ENCODE data around the gene ING1.

- TF ChIP-seq CTCF (IDR thresholded peaks at IDR 0.05 in 8 of 11, conservative IDR thresholded peaks at IDR 0.05 in 3 of 11) (no peak), POLR2A (IDR thresholded peaks at IDR 0.05) (no peak)
Measured at GRCh38 chr13:110767476-110767875, 54.0 kb downstream of the ING1 start.

All from spleen (tissue), 7 donors.